A673 (cell line): ENCODE data around the gene MFNG.

ENCODE experiments used
- EZH2 ChIP-seq: fragments of 200-600 bp; sonication (generic); IDR thresholded peaks from 2 replicates; pipeline ENCODE4 v1.6.1; 2017; ENCODE audit warnings: borderline replicate concordance, low read depth, mild to moderate bottlenecking, mixed read lengths, antibody characterized with exemption, low read length; ENCODE audit not compliant: poor library complexity, severe bottlenecking
- TF ChIP-seq, protein P1 (sequence below): fragments of 300-800, 200-600 bp; sonication (generic); conservative IDR thresholded peaks from 2 replicates; pipeline ENCODE4 v1.5.1; 2017; ENCODE audit warnings: low read depth, mild to moderate bottlenecking, antibody characterized with exemption, low read length, moderate library complexity, mixed read lengths

DNA sequence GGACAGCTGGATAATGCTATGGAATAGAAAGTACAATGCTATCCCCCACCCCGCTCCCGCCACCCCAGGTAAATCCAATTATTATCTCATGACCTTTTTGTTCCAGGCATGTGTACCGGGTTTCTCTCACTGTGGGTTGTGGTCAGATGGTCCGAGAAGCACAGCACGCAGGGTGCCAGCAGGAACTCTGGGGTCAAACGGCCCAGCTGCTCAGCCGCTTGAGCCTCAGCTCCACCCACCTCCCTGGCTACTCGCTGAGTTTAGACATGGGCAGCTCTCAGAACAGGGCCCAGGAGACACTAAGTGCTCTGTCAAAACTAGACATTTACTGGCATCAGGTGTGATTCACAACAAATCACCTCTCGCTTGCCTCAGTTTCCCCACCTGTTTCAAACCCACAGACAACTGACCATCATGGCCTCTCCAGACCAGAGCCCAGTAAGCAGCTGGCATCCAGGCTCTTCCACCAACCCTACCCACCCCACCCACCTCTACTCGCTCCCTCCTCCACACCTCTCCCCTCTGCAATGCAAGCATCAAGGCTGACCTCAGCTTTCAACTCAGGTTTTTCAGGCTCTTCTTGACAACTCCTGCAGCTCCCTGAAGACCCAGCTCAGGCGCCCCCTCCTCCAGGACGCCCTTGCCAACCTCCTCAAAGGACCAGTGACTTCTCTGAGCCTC lies 13.0 kb upstream of the MFNG start:
- TF ChIP-seq, protein P1, sequence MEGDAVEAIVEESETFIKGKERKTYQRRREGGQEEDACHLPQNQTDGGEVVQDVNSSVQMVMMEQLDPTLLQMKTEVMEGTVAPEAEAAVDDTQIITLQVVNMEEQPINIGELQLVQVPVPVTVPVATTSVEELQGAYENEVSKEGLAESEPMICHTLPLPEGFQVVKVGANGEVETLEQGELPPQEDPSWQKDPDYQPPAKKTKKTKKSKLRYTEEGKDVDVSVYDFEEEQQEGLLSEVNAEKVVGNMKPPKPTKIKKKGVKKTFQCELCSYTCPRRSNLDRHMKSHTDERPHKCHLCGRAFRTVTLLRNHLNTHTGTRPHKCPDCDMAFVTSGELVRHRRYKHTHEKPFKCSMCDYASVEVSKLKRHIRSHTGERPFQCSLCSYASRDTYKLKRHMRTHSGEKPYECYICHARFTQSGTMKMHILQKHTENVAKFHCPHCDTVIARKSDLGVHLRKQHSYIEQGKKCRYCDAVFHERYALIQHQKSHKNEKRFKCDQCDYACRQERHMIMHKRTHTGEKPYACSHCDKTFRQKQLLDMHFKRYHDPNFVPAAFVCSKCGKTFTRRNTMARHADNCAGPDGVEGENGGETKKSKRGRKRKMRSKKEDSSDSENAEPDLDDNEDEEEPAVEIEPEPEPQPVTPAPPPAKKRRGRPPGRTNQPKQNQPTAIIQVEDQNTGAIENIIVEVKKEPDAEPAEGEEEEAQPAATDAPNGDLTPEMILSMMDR = no peak
- TF ChIP-seq EZH2 = no peak
